ENCODE results near the gene GNB1L. TPM values are rescaled to one million over a fixed set of nuclear protein-coding genes. Genes with fewer than 3 reads are reported as not detected.

GNB1L gene
- total and polyA plus RNA-seq, 9 of the 15 experiments (the other 6 are each of a cell fraction or from before 2014, with no cell fraction given): 0.56 to 50.5 (median 10.2) TPM

GRCh38 chr22:19761725-19762567 lies 92.7 kb downstream of the GNB1L start (continued):
- TF ChIP-seq ZNF766 (CRISPR knock-in tag; conservative IDR thresholded peaks at IDR 0.05) (no peak), ZBTB9 (CRISPR knock-in tag; IDR thresholded peaks at IDR 0.05) (0 out of 2 replicates have a peak, but pooled peaks have one; percentile 64), SMAD1 (IDR thresholded peaks at IDR 0.05; ENCODE audit: low read depth, low read length, partially characterized antibody) (peak; percentile 10), TAF9B (IDR thresholded peaks at IDR 0.05; ENCODE audit: partially characterized antibody) (no peak), PHB (CRISPR knock-in tag; IDR thresholded peaks at IDR 0.05) (0 out of 2 replicates have a peak, but pooled peaks have one; percentile 9), RHOXF2B (CRISPR knock-in tag; conservative IDR thresholded peaks at IDR 0.05) (no peak), ZBTB12 (CRISPR knock-in tag; IDR thresholded peaks at IDR 0.05) (0 out of 2 replicates have a peak, but pooled peaks have one; percentile 43), PHF8 (IDR thresholded peaks at IDR 0.05; ENCODE audit: borderline replicate concordance, low read length) (peak; percentile 44; the same call in 1 of the 2 replicates), ID3 (CRISPR knock-in tag; IDR thresholded peaks at IDR 0.05) (no peak), ID3 (tag; IDR thresholded peaks at IDR 0.05) (peak; percentile 78; the same call in 1 of the 2 replicates), NBN (IDR thresholded peaks at IDR 0.05; ENCODE audit: low read depth) (no peak), RNF2 (IDR thresholded peaks at IDR 0.05) (0 out of 2 replicates have a peak, but pooled peaks have one; percentile 31), NFE2L1 (tag; IDR thresholded peaks at IDR 0.05; ENCODE audit: borderline replicate concordance, low read depth) (no peak), FIP1L1 (IDR thresholded peaks at IDR 0.05; ENCODE audit: low read depth, low read length, poor library complexity, severe bottlenecking) (peak; percentile 46), ZNF561 (CRISPR knock-in tag; conservative IDR thresholded peaks at IDR 0.05) (no peak), MAZ (CRISPR knock-in tag; conservative IDR thresholded peaks at IDR 0.05 in 1 of 2, IDR thresholded peaks at IDR 0.05 in 1 of 2) (peak in 1 of 2 experiments; percentile 1; a peak in 1 of 4 replicates), MEF2D (tag; conservative IDR thresholded peaks at IDR 0.05; ENCODE audit: low read depth) (no peak), ZNF586 (CRISPR knock-in tag; conservative IDR thresholded peaks at IDR 0.05) (peak; percentile 64; the same call in 1 of the 2 replicates), SRSF3 (IDR thresholded peaks at IDR 0.05; ENCODE audit: insufficient read depth, low read length) (no peak), ZFPM2 (CRISPR knock-in tag; IDR thresholded peaks at IDR 0.05) (0 out of 2 replicates have a peak, but pooled peaks have one; percentile 23), ARID1B (IDR thresholded peaks at IDR 0.05) (no peak)
- TF ChIP-seq, protein P1, sequence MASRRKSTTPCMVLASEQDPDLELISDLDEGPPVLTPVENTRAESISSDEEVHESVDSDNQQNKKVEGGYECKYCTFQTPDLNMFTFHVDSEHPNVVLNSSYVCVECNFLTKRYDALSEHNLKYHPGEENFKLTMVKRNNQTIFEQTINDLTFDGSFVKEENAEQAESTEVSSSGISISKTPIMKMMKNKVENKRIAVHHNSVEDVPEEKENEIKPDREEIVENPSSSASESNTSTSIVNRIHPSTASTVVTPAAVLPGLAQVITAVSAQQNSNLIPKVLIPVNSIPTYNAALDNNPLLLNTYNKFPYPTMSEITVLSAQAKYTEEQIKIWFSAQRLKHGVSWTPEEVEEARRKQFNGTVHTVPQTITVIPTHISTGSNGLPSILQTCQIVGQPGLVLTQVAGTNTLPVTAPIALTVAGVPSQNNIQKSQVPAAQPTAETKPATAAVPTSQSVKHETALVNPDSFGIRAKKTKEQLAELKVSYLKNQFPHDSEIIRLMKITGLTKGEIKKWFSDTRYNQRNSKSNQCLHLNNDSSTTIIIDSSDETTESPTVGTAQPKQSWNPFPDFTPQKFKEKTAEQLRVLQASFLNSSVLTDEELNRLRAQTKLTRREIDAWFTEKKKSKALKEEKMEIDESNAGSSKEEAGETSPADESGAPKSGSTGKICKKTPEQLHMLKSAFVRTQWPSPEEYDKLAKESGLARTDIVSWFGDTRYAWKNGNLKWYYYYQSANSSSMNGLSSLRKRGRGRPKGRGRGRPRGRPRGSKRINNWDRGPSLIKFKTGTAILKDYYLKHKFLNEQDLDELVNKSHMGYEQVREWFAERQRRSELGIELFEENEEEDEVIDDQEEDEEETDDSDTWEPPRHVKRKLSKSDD (conservative IDR thresholded peaks at IDR 0.05; ENCODE audit: low read length): no peak
